Measurements from ENCODE around the gene NCOA1.

NCOA1 gene

GRCh38 chr2:24806661-24807036 lies 315.6 kb downstream of the NCOA1 start:
- no peak for FAIRE-seq

GRCh38 chr2:24809316-24810007 lies 318.4 kb downstream of the NCOA1 start:
- FAIRE-seq = peak; percentile 58

GRCh38 chr2:24813691-24814137 lies 322.7 kb downstream of the NCOA1 start:
- FAIRE-seq = no peak

GRCh38 chr2:24814516-24814915 lies 323.5 kb downstream of the NCOA1 start:
- no peak for FAIRE-seq

- no peak for FAIRE-seq
These were observed 324.1 kb downstream of the NCOA1 start for GRCh38 chr2:24815171-24815570.

- FAIRE-seq = no peak
These were observed 325.4 kb downstream of the NCOA1 start for GRCh38 chr2:24816404-24816803.

- FAIRE-seq = no peak
These were observed 325.8 kb downstream of the NCOA1 start for GRCh38 chr2:24816884-24817283.

GRCh38 chr2:24818721-24819167 lies 327.7 kb downstream of the NCOA1 start:
- no peak for FAIRE-seq

GRCh38 chr2:24819442-24820174 lies 328.6 kb downstream of the NCOA1 start:
- no peak for FAIRE-seq

GRCh38 chr2:24820175-24820513 lies 329.1 kb downstream of the NCOA1 start:
- FAIRE-seq = no peak

All from A204.1 (cell line).